ENCODE measurements around the gene MYL7. TPM values are rescaled to one million over a fixed set of nuclear protein-coding genes. Genes with fewer than 3 reads are reported as not detected.
A peak's percentile ranks its signal among the peaks of the same experiment; 100 is the strongest.

The MYL7 gene
- total RNA-seq, 5 donors from 2014 or later (not counting 1 experiment from before 2014, with no cell fraction given): not detected

DNA sequence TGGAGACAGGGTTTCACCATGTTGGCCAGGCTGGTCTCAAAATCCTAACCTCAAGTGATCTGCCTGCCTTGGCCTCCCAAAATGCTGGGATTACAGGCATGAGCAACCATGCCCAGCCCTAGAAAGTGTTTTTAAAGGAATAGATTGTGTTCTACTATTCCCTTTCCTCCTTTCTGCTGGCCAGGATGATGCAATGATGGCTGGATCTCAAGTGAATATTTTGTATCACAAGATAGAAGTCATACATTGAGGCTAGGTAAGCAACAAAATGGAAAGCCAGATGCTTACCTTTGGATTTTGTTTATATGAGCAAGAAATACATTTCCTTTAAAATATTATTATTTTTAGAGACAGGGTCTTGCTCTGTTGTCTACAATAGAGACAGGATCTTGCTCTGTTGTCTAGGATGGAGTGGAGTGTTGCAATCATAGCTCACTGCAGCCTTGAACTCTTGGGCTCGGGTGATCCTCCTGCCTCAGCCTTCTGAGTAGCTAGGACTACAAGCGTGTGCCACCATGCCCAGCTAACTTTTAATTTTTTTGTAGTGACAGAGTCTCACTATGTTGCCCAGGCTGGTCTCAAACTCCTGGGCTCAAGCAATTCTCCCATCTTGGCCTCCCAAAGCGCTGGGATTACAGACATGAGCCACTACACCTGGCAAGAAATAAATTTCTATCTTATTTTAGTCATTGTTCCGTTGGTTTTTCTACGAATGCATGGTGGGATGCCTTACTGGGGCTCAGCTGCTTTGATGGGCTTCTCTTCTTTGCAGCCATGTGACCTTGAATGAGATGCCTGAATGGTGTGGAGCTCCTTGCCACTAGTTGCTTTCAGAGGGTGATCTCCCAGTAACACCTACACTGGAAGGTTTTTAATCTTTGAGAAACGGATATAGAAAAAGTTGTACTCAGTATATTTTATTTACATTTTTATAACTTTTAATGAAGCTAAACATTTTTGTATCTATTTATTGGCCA lies 42.8 kb downstream of the MYL7 start:
- ChIA-PET POLR2A (interaction anchor here in 1 of 2 donors (0.6 kb wide), 1 partner anchor 1169 kb away, joined by 3 read pairs; no protein-coding TSS in a partner anchor), CTCF (interaction anchor here in 1 of 2 donors (0.5 kb wide), 1 partner anchor 1059 kb away, joined by 7 read pairs; the partner anchor contains the start of gene RAMP3)
- Mint-ChIP-seq H3K27me3 (peaks cover 0 to 9% of the 10 kb centered on the region in 2 donors), H3K36me3 (no peaks in the 10 kb centered on the region), H3K4me3 (no peak overlapping the region), H3K27ac (no peak overlapping the region), H3K4me1 (peaks cover 4 to 14% (median 13%) of the 10 kb centered on the region in 3 donors), H3K9me3 (no peaks in the 10 kb centered on the region)
- DNase-seq: no peak
- Histone ChIP-seq H3K4me1 (ENCODE audit: control insufficient read depth in 1 of 2, extremely low read depth in 1 of 2, insufficient read depth in 2 of 2, low read length in 2 of 2) (peaks cover 0 to 2% of the 10 kb centered on the region in 2 experiments), H3K27me3 (replicated peaks in 1 of 2; ENCODE audit: control insufficient read depth in 2 of 2, extremely low read depth in 1 of 2, insufficient read depth in 2 of 2, low read length in 1 of 2) (peaks cover 0 to 14% of the 10 kb centered on the region in 2 experiments), H3K27ac (ENCODE audit: low read length) (no peak overlapping the region), H3K9me3 (no peaks in the 10 kb centered on the region), H3K36me3 (ENCODE audit: control insufficient read depth in 2 of 2, extremely low read depth in 1 of 2, insufficient read depth in 1 of 2, low read length in 1 of 2) (no peaks in the 10 kb centered on the region), H3K4me3 (ENCODE audit: control insufficient read depth in 1 of 2, extremely low read depth in 1 of 2, low read length in 1 of 2) (no peak overlapping the region)
- WGBS (ENCODE audit: insufficient coverage): no CpG with 5 or more reads among the region's 6 CpGs
- no peak for ATAC-seq (replicated peaks in 1 of 4)

DNA sequence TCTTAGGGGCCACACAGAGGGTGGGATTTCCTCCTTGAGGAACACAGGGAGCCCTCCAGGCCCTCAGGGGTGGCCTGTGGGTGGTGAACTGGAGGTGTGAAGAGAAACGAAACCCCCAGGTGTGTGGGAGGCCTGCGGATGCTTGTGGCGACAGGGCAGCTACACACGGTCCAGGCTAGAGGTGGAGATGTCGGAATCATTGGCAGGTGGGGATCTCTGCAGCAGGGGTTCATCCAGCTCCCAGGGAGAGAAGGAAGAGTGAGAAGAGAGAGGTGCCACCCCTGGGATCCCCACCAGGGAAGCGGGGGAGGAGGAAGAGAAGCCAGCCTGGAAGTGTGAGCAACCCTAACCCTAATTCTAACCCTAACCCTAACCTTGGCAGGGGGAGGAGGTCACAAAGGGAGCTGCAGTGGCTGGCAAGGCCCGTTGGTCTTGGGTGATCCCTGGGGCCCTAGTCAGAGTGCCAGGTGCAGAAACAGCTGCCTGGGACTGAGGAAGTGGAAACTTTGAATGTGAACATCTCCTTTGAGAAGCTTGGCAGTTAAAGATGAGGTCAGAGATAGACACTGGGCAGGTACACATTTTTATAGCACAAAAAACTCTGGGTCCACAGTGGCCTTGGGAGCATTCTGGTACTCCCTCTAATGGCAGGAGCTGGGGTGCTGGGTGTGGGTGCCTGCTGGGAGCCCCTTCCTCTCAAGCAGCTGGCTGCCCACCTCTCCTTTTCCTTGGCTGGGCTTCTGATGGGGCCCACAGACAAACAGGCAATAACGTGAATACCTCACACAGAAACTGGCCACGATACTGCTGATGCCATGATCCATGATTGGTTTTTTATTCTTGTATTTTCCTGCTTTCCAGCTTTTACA lies 43.8 kb downstream of the MYL7 start:
- ATAC-seq (replicated peaks in 1 of 4): peak in 2 of 4 experiments; percentile 19 to 20
- H3K36me3 ChIP-seq (ENCODE audit: control insufficient read depth in 2 of 2, extremely low read depth in 1 of 2, insufficient read depth in 1 of 2, low read length in 1 of 2): no peaks in the 10 kb centered on the region
- WGBS (ENCODE audit: insufficient coverage): 29% methylated on average over 7 of the region's 9 CpGs
- no peak for DNase-seq
- H3K27ac ChIP-seq (ENCODE audit: low read length): no peak overlapping the region
- Mint-ChIP-seq H3K4me3 (no peak overlapping the region), H3K4me1 (peaks cover 4 to 10% (median 8%) of the 10 kb centered on the region in 3 donors), H3K27ac (no peak overlapping the region), H3K9me3 (no peaks in the 10 kb centered on the region), H3K36me3 (no peaks in the 10 kb centered on the region), H3K27me3 (peaks cover 0 to 2% of the 10 kb centered on the region in 2 donors)
- no peak overlapping the region for H3K4me3 ChIP-seq (ENCODE audit: control insufficient read depth in 1 of 2, extremely low read depth in 1 of 2, low read length in 1 of 2)
- no peaks in the 10 kb centered on the region for H3K9me3 ChIP-seq
- POLR2A ChIA-PET: interaction anchor here in 1 of 2 donors (0.5 kb wide), 1 partner anchor 104 kb away, joined by 6 read pairs; the partner anchor contains the start of gene YKT6
- CTCF ChIA-PET: no interaction called here
- H3K4me1 ChIP-seq (ENCODE audit: control insufficient read depth in 1 of 2, extremely low read depth in 1 of 2, insufficient read depth in 2 of 2, low read length in 2 of 2): no peaks in the 10 kb centered on the region
- peaks cover 0 to 7% of the 10 kb centered on the region in 2 experiments for H3K27me3 ChIP-seq (replicated peaks in 1 of 2; ENCODE audit: control insufficient read depth in 2 of 2, extremely low read depth in 1 of 2, insufficient read depth in 2 of 2, low read length in 1 of 2)

DNA sequence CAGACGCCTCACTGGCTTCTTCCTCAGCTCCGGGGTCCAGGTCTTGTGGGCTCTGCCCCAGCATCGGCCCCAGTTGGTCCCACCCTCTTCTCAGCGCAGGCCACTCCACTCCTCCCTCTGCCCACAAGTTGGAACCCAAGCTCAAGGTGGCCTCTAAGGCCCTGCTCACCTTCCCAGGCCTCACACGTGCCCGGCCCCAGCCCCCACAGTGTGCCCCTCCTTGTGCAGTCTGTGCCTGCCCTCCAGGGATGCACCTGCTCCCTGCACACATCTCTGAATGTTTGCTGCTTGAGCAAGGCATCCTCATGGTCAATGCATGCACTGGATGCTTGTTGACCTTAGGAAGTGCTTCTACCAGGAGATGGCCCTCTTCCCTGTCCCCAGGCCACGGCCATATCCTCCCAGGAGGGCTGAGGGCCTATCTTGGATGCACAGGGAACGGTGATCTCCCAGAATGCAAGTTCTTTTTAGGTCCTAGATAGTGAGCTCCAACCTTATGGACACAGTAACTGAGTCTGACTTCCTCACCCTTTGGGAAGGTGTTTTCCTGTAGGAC lies 44.7 kb downstream of the MYL7 start:
- Histone ChIP-seq H3K27me3 (replicated peaks in 1 of 2; ENCODE audit: control insufficient read depth in 2 of 2, extremely low read depth in 1 of 2, insufficient read depth in 2 of 2, low read length in 1 of 2) (peaks cover 0 to 8% of the 10 kb centered on the region in 2 experiments), H3K36me3 (ENCODE audit: control insufficient read depth in 2 of 2, extremely low read depth in 1 of 2, insufficient read depth in 1 of 2, low read length in 1 of 2) (no peaks in the 10 kb centered on the region), H3K9me3 (no peaks in the 10 kb centered on the region), H3K27ac (ENCODE audit: low read length) (no peak overlapping the region), H3K4me1 (ENCODE audit: control insufficient read depth in 1 of 2, extremely low read depth in 1 of 2, insufficient read depth in 2 of 2, low read length in 2 of 2) (no peaks in the 10 kb centered on the region), H3K4me3 (ENCODE audit: control insufficient read depth in 1 of 2, extremely low read depth in 1 of 2, low read length in 1 of 2) (no peak overlapping the region)
- ChIA-PET CTCF (no interaction called here), POLR2A (interaction anchor here in 1 of 2 donors (0.5 kb wide), 1 partner anchor 104 kb away, joined by 6 read pairs; the partner anchor contains the start of gene YKT6)
- DNase-seq: no peak
- ATAC-seq (replicated peaks in 1 of 4): no peak
- WGBS (ENCODE audit: insufficient coverage): 71% methylated on average over 5 of the region's 8 CpGs
- H3K36me3 Mint-ChIP-seq: no peaks in the 10 kb centered on the region
- H3K4me3 Mint-ChIP-seq: no peak overlapping the region
- H3K27ac Mint-ChIP-seq: no peak overlapping the region
- no peaks in the 10 kb centered on the region for H3K9me3 Mint-ChIP-seq
- peaks cover 4 to 10% (median 8%) of the 10 kb centered on the region in 3 donors for H3K4me1 Mint-ChIP-seq
- no peaks in the 10 kb centered on the region for H3K27me3 Mint-ChIP-seq

DNA sequence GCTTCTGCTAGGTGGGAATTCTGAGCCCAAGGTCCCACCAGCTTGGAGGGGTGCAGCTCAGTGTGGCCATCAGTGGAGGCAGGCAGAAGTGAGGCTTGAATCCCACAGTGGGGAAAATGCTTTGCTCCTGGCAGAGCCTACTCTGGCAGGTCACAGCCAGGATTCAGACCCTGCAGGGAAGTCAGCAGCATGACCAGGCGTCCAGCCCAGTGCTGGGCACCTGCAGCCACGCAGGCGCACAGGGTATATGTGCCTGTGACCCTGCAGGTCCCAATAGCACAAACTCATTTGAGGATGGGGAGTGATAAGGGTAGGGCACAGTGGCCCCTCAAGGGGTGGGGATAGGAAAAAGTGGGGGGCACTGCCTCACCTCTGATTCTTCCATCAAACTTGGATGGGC lies 45.4 kb downstream of the MYL7 start:
- Histone ChIP-seq H3K9me3 (no peaks in the 10 kb centered on the region), H3K36me3 (ENCODE audit: control insufficient read depth in 2 of 2, extremely low read depth in 1 of 2, insufficient read depth in 1 of 2, low read length in 1 of 2) (no peaks in the 10 kb centered on the region), H3K4me3 (ENCODE audit: control insufficient read depth in 1 of 2, extremely low read depth in 1 of 2, low read length in 1 of 2) (no peak overlapping the region), H3K27me3 (replicated peaks in 1 of 2; ENCODE audit: control insufficient read depth in 2 of 2, extremely low read depth in 1 of 2, insufficient read depth in 2 of 2, low read length in 1 of 2) (peaks cover 0 to 3% of the 10 kb centered on the region in 2 experiments), H3K27ac (ENCODE audit: low read length) (no peak overlapping the region), H3K4me1 (ENCODE audit: control insufficient read depth in 1 of 2, extremely low read depth in 1 of 2, insufficient read depth in 2 of 2, low read length in 2 of 2) (no peaks in the 10 kb centered on the region)
- Mint-ChIP-seq H3K4me1 (peaks cover 4 to 10% (median 8%) of the 10 kb centered on the region in 3 donors), H3K27ac (no peak overlapping the region), H3K9me3 (no peaks in the 10 kb centered on the region), H3K27me3 (peaks cover 0 to under 1% of the 10 kb centered on the region in 2 donors), H3K4me3 (no peak overlapping the region), H3K36me3 (no peaks in the 10 kb centered on the region)
- ChIA-PET CTCF (no interaction called here), POLR2A (no interaction called here)
- ATAC-seq (replicated peaks in 1 of 4) (no peak), DNase-seq (no peak)
- WGBS (ENCODE audit: insufficient coverage): 20% methylated on average over 1 of the region's 3 CpGs

DNA sequence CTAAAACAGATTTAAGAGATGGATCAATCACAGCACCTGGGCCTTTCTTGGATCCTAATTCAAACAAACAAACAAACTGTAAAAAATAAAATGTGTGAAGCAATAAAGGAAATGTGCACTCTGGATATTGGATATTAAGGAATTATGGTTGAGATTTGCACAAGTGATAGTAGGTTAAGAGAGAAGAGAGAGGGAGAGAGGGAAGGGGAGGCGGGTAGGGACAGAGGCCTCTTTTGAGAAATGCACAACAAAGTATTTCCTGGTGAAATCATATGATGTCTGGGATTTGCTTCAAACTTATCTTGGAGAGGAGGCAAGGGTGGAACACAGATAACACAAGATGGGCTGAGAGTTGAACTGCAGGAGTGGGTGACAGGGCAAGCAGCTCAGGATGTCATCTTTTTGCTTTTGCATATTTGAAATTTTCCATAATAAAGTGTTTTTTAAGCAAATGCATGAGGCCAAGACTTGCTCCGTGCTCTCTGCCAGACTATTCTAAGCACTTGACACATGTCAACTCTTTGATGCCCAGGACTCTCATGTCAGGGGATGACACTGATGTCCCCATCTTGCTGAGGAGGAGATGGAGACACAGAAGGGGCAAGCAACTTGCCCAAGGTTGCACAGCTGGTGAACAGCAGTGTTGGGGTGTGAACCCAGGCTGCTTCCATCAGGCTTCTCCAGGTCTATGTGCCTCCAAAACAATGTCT lies 46.1 kb downstream of the MYL7 start:
- H3K9me3 Mint-ChIP-seq: no peaks in the 10 kb centered on the region
- 63% methylated on average over 2 of the region's 2 CpGs for WGBS (ENCODE audit: insufficient coverage)

More for the DNA sequence above, 46.1 kb downstream of the MYL7 start:
- ChIA-PET POLR2A (no interaction called here), CTCF (no interaction called here)
- Histone ChIP-seq H3K36me3 (ENCODE audit: control insufficient read depth in 2 of 2, extremely low read depth in 1 of 2, insufficient read depth in 1 of 2, low read length in 1 of 2) (no peaks in the 10 kb centered on the region), H3K27me3 (replicated peaks in 1 of 2; ENCODE audit: control insufficient read depth in 2 of 2, extremely low read depth in 1 of 2, insufficient read depth in 2 of 2, low read length in 1 of 2) (peaks cover 0 to 3% of the 10 kb centered on the region in 2 experiments), H3K27ac (ENCODE audit: low read length) (no peak overlapping the region), H3K9me3 (no peaks in the 10 kb centered on the region), H3K4me1 (ENCODE audit: control insufficient read depth in 1 of 2, extremely low read depth in 1 of 2, insufficient read depth in 2 of 2, low read length in 2 of 2) (no peaks in the 10 kb centered on the region), H3K4me3 (ENCODE audit: control insufficient read depth in 1 of 2, extremely low read depth in 1 of 2, low read length in 1 of 2) (no peak overlapping the region)
- Mint-ChIP-seq H3K4me3 (no peak overlapping the region), H3K27ac (no peak overlapping the region), H3K4me1 (peaks cover 4 to 10% (median 8%) of the 10 kb centered on the region in 3 donors), H3K27me3 (peaks cover 0 to 2% of the 10 kb centered on the region in 2 donors), H3K36me3 (no peaks in the 10 kb centered on the region)
- ATAC-seq (replicated peaks in 1 of 4): no peak
- DNase-seq: no peak

All from T-cell (primary cell).